HG03342 (cell line): Measurements from ENCODE around the gene FAM204A.

ENCODE experiments used
- ATAC-seq: cut with Tn5 transposase; IDR thresholded peaks from one replicate; pipeline ENCODE4 v1.9.1; 2021; ENCODE audit warnings: mild to moderate bottlenecking, moderate library complexity; ENCODE audit not compliant: unreplicated experiment

Gene FAM204A

DNA sequence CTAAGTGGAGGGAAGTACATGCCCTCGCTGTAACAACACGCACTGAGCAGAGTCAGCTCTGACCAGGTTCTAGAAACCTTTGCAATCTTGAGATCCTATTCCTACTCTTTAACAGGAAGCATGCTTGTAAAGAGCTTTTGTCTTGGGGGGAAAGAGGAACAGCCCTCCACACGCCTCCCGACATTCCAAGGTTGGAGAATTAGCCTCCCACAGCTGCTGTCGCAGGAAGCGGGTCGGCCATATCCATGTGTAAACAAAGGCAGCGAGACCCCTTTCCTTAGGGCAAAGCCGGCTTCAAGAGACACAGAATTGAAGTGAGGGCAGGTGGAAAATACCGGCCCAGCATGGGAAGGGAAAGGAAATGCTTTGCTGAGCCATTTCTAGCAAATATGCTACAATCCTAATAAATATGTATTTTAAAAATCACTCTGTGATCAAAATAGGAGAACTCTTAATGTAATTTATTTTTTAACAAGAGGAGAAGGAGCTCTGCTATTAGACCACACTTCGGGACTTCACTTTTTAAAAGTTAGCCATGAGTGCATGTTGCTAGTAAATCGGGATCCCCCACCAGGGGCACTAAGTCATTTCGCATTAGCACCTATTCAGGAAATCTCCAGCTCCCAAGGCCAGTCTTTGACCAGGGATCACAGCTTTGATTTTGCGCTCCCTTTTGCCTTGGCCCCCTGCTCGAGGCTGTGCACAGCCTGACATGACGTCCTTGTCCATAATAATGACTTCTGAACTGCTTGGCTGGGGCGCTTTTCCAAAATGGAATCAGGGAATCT is 55.9 kb downstream of the FAM204A start:
- ATAC-seq: no peak

DNA sequence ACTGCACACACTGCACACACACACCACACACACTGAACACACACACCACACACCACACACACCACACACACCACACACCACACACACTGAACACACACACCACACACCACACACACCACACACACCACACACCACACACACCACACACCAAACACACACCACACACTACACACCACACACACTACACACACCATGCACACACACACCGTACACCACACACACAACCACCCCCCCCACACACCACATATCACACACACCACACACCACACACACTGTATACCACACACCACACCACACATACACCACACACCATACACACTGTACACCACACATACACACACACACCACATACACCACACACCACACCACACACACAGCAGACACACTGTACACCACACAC is 59.5 kb downstream of the FAM204A start:
- ATAC-seq: no peak

DNA sequence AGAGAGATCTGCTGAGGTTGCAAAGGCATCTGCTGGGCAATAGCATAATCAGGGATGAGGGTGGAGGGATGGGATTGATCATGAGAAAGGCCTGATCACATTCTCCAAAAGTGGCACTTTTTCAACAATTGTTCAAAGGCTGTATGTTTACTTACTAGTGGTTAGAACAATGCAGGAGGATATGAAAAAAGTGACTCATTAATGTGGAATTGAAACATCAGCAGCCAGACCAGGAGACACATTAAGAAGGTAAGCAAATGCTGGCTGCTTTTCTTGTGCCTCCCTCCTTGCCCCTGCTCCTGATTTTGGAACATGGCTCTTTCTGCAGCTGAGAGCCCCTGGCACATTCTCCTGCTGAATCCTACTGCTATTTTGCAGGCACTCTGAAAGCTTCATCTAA is 63.5 kb downstream of the FAM204A start:
- no peak for ATAC-seq

DNA sequence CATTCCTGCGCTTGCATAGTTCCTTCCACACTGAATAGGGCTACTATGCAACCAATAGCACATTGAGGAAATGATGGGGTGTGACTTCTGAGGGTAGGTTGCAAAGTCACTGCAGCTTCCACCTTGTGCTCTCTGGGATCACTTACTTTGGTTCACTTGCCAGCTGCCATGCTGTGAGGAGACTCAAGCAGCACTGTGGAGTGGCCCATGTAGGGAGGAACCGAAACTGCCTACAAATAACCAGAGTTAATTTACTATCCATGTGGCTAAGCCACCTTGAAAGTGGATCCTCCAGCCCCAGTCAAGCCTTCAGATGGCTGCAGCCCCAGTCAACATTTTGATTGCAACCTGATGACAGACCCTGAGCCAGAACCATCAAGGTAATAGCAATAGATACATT is 64.3 kb downstream of the FAM204A start:
- ATAC-seq: no peak

DNA sequence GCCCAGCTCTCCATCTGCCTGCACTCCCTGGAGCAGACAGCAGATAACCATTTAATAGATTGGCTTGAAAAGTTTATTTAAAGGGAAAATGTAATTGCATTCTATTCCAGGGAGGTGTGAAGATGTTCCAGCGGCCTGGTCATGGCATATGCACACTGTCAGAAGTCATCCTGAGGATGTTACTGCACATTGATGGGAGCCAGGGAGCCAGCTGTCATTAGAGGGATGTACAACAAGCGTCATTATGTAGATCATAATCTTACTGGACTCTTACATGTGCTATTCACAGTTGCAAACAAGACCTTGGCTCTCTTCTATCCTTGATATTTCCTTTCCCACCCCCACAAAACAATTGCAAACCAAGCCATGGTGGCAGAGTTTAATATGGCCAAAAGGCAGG is 65.4 kb downstream of the FAM204A start:
- no peak for ATAC-seq

DNA sequence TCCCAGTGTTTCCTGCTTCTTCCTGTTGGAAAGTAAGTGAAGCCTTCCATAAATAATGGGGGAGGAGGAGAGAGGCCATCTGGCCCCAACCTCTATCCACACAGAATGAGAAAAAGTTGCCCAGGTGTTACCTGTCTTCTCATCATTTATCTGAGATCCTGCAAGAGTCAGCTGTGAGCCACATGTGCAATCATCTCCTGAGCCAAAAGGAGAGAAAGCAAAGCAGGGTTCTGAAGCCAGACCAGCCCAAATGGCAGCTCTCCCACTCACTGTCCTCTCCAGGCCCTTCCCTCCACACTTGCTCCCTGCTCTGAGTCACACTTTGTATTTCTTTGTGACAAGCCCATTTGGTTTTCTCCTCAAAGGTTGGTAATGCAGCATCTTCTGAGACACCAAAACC is 65.9 kb downstream of the FAM204A start:
- ATAC-seq: no peak

DNA sequence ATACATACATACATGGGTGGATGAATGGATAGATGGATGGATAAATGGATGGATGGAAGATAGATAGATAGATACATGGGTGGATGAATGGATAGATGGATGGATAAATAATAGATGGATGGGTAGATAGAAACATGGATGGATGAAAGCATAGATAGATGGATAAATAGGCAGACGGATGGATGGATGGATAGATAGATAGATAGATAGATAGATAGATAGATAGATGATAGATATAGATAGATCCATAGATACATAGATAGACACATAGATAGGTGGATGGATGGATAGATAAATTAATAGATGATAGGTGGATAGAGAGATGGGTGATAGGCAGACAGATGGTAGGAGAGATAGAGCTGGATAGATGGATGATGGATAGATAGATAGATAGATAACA is 68.5 kb downstream of the FAM204A start:
- no peak for ATAC-seq

DNA sequence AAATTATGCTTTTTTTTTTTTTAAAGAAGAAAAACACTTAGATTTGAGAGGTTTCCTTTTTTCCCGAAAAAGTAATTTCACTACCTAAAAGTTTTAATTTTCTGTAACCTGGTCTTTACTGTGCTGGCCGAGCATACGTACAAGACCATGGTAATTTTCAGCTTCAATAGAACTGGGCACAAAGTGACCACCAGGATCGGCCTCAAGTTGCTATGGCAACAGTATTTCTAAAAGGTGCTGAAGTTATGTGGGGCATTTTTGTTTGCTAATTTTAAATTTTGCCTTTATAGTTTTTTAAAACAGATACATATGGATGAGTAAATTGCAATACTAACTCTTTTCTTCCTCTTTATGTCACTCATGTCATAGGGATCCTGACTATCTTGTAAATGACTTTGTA is 69.4 kb downstream of the FAM204A start:
- no peak for ATAC-seq

DNA sequence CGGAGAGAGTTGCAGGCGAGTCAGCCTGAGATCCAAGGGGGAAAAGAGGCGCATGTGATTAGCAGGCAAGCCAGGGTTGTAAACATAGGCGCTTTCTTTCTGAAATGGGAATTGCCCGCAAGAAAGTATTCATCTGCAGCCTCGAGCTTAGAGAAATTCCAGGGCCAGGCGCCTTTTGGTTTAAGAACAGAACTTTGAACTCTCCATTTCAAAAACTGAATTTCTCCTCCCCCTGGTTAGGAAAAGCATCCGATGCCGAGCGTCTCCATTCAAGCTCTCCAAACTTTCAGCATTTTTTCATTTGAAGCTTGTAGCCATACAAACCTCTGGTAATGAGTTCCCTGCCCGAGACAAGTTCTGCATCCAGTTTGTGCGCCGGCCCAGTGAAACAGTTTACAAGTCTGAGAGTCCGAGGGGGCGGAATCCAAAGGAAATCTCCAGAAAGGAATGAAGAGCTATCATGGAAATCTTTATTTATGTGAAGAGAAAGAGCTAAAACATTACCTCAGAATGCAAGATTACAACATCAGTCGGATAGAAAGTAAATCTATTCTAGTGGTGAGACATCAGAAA is 69.9 kb downstream of the FAM204A start:
- ATAC-seq: no peak

DNA sequence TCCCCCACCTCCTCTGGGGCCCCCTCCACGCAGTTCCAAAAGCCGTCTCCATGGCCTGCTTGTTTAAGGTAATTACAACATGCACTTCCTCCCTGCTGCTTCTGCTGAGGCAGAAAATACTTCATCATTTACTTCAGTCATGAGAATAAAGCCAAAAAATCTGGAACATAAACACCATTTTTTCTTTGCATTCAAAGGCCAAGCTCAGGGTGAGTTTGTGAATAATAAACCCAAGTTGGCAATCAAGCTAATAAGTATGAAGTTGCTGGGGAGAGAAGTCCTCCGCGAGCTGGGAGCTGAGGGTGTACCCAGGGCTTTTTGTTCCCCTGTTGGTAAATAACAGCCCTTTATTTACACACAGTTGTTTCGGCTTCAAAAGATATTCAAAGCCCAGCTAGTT is 70.5 kb downstream of the FAM204A start:
- no peak for ATAC-seq

DNA sequence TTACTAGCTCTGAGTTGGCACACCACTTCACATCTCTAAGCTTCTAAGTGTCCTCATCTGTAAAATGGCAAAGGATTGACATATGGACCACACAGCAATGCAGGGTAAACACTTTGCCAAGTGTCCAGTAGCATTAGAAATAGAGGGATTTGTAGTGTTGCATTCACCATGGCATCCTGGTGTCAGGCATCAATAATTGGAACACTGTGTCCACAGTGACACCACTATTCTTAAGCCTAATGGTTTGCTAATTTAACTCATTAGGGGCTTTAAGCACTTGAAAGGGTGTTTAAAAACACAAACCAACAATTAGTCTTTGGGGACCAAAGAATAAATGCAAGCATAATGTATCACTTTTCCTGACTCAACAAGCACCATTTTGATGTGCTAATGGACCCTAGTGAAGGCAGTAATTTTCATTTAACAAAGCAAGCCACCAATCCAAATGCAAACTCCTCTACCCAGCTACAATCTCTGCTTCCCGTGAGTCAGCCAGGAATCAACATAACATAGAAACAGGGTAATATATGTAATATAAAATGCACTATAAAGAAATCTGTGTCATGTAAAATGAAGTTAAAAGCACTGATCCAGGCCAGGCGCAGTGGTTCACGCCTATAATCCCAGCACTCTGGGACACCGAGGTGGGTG is 75.9 kb downstream of the FAM204A start:
- ATAC-seq: no peak

DNA sequence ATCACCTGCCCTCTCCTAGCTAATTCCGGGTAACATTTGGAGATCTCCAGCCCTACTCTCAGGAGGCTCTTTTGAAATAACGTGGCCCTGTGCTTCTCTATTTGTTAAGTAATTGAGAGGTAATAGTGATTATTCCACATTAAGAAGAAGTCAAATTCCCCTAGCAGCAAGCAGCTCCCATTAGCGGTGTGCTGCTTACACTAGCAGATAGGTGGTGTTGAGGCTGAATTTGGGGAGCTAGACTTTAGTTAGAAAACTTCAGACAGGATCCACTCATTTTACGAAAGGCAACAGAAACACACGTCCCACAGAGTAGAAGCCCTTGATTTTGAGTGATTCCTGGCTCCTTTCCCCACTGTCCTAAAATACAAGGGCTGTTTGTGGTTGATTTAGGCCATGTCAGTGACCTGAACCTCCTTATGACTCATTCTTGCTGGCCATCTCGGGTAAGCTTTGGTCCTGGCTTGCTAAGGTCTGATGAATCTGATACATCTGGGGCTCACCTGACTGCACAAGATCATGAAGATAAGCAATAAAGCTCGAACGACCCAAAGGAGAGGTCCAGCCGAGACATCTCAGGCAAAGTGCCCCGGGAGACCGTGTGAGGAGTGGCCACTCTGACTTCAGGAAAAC is 77.2 kb downstream of the FAM204A start:
- no peak for ATAC-seq

DNA sequence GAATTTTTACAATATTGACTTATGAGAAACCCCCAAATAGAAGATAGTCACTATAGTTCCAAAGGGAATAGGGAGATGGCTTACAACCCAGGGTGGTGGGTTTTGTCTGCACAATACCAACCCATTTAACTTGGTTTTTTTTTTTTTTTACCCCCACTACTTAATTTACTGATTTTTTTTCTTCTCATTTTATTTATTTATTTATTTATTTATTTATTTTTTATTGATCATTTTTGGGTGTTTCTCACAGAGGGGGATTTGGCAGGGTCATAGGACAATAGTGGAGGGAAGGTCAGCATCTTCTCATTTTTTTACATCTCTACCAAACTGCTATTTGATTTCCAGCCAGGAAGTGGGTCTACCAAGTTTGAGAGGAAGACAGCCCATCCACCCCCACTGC is 77.9 kb downstream of the FAM204A start:
- no peak for ATAC-seq

DNA sequence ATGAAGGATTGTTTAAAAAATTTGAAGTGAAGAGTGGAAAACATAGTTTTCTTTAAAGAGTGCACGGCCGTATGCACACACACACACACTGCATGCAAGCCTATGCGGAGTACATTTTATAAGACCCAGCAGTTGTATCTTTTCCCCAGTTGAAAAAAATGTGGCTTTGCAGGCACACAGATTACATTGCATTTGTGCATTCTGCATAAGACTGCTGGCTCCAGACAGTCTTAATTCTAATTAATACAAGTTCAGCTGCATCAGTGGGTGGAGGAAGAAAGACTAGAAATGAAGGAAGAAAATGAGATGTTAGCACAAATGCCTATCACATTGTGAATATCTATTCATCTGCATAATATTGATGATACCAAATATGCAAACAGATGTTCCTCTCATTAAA is 79.6 kb downstream of the FAM204A start:
- no peak for ATAC-seq

DNA sequence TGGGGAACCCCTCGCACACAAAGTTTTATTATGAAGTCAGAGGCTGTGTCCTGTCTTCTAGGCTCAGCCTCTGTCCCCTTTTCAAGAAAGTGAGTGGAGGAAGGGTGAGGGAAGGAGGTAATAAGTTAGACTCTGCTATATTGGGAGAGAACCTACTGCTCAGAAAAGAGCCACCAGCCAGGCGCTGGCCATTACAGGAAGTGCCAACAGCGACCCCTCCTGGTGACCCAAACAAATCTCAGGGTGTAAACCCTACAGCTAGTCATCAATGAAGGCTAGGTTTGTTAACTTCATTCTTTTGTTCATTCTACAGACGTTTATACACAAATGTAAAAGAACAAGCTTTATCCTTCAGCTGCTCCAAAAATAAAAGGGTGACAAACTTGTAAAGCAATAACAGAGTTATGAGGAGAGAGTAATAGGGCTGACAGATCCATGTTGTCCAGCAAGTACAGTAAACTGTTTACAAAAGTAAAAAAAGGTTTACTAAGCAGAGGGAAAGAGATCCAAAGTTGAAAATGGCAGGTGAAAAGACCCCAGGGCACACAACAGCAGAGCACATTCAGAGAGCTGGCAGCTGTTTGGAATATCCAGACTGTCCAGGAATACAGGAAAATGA is 82.7 kb downstream of the FAM204A start:
- ATAC-seq: peak; percentile 56

DNA sequence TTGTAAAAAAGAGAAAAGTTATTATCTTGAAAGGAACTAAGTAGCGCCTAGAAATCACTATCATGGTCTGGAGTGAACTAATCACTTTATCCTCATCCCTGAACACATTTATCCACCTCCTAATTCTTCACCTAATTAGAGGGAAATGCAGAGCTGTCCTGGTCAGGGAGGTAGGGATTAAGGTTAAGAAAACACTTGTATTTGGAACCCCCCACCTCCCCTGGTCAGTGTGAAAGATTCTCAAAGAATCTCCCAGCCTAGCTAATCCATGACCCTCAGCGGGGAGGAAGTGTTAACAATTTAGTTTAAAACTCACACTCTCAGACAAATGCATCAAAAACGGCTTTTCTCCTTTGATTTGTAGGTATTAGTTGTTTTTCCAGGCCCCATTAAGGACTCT is 83.8 kb downstream of the FAM204A start:
- ATAC-seq: no peak

DNA sequence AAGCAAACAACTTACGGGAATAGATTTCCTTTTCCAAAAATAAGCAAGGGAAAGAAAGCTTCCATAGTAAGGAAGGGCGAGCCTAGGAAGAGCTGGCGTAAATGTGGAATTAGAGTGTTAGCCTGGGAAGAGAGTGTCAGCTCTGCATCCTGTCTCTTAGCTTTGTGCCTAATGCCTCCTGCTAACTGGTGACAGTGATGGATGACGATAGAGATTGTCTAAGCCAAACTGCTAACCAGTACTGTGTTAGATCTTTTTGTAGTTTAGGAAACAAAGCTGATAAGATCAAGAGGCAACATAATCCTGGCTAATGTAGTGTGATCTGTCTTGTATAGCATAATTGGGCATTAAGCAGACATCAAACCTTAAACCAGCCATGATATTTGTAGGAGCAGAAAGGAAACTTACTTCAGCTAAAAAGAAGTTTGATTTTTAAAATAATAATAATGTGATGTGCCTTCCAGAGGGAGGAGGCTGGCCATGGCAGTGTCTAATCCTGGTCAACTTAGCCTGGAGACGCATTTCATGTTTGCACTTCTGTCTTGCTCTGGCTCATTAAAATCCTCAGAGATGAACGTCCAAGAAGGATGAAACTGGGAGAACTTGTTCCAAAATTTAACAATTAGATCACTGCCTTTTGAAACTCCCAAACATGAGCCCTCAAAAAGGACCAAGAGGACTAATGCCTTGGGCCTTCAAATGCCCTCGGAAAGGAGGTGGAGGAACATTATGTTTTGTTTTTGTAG is 85.1 kb downstream of the FAM204A start:
- no peak for ATAC-seq

DNA sequence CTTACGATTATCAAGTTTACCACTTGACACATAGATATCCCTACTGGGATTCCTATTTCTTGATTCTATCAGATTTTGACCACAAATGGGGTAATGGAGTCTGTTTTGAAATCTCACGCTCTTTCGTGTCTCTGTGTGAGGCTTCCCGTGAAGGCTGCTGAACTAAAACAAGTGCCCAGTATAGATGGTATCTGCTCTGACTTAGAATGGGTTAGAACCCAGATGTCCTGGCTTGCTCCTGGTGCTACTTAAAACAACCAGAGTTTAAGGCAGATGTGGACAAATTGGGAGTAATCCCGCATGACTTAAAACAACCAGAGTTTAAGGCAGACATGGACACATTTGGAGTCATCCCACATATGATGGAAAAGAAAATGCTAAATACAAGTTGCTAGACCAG is 85.9 kb downstream of the FAM204A start:
- ATAC-seq: no peak

DNA sequence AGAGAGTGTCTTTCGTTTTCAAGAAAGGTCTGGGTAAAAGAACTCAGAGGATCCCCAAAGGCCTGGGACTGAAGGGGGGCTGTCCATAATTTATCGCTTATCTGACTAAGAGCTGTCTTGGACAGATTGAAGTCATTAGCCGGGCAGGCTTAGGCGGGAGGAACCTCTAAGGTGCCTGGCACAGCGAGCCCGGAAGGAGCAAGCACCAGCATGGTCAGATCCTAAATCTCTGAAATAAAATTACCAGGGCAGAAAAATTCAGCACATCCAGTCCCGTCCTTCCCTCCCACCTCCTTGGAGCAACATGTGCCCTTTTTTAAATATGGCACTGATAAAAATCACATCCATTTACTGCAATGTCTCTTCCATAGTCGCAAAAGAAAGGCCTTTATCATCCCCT is 86.8 kb downstream of the FAM204A start:
- no peak for ATAC-seq

DNA sequence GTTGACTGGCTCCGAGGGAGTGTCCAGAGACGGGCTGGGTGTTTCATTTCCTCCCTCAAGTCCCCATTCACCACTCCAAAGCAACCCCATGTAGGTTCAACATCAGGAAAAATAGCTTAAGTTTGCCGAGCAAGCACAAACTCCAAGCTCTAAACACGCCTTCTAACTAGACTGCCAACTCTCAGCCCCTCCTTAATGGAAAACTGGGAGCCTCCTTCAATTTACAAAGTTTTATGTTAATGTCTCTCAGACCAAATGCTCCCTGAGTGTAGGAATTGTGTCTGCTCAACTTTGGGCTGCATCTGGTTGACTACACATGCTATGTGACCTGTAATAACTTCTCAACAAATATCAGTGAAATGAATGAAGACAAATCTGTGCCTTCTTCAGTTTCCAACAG is 87.5 kb downstream of the FAM204A start:
- no peak for ATAC-seq

DNA sequence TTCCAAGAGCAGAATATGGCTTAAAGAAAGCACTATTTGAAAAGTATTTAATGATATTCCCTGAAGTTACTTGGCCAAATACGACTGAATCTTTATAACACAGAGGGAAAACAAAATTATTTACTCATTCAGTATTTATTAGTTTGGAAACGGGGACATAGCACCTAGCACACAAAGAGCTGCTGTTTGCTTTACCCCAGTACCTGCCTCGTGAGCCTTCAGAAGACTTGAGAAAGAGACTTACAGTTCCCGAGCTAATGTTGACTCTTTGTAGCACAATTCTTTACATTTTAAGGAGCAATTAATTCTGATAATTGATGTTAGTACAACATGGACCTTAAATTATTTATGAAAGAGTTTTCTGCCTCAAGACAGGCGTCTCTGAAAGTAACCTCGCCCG is 88.7 kb downstream of the FAM204A start:
- ATAC-seq: no peak
